Naive thymus-derived CD4-positive, alpha-beta T cell (primary cell): ENCODE measurements around the gene IL33. TPM values are rescaled to one million over a fixed set of nuclear protein-coding genes. Genes with fewer than 3 reads are reported as not detected.

Experiments
- ATAC-seq: fragments of 150-1000 bp; cut with Tn5 transposase; 2 replicates; pipeline ENCODE4 v1.10.0; 2021; ENCODE audit warnings: mild to moderate bottlenecking, moderate library complexity
- CTCF ChIA-PET: fragments of 350-600 bp; sonication (Branson Sonifier 250); formaldehyde crosslinking; loops from one replicate; lab custom pipeline; 2021; ENCODE audit warnings: antibody characterized with exemption; lab: Charles Lee
- POLR2A ChIA-PET: fragments of 350-600 bp; sonication (Branson Sonifier 250); formaldehyde crosslinking; loops from one replicate; lab custom pipeline; 2021; ENCODE audit warnings: antibody characterized with exemption, inconsistent platforms; lab: Charles Lee
- DNase-seq, 9 donors: peaks; one replicate each; pipeline versions ENCODE4 v3.0.0 to v3.0.0-alpha.2; 2020 to 2022; ENCODE audit warnings: mixed read lengths in 1 of 9
- H3K27ac ChIP-seq: one replicate; pipeline ENCODE4 v1.7.0; 2013; ENCODE audit warnings: mild to moderate bottlenecking, low read depth, low read length, moderate library complexity
- H3K27me3 ChIP-seq, 2 donors: one replicate each; pipeline ENCODE4 v1.7.0; 2013; ENCODE audit warnings: low read length in 2 of 2, mild to moderate bottlenecking in 2 of 2, moderate library complexity in 2 of 2; ENCODE audit not compliant: control insufficient read depth in 2 of 2, insufficient read depth in 2 of 2
- H3K36me3 ChIP-seq, 3 experiments: 1 replicate in 2 of 3; 2 replicates in 1 of 3; pipeline ENCODE4 v1.7.0; 2013; ENCODE audit warnings: low read length in 3 of 3, mild to moderate bottlenecking in 3 of 3, moderate library complexity in 1 of 3; ENCODE audit not compliant: insufficient read depth in 3 of 3, control insufficient read depth in 2 of 3
- H3K4me1 ChIP-seq, 2 donors: one replicate each; pipeline ENCODE4 v1.7.0; 2013; ENCODE audit warnings: low read length in 2 of 2, mild to moderate bottlenecking in 2 of 2, moderate library complexity in 1 of 2; ENCODE audit not compliant: control insufficient read depth in 2 of 2, insufficient read depth in 2 of 2
- H3K4me3 ChIP-seq: 2 replicates; pipeline ENCODE4 v1.7.0; 2013; ENCODE audit warnings: mild to moderate bottlenecking, low read length
- H3K9me3 ChIP-seq, 3 experiments: 1 replicate in 2 of 3; 2 replicates in 1 of 3; pipeline ENCODE4 v1.7.0; 2013; ENCODE audit warnings: low read length in 3 of 3; ENCODE audit not compliant: control insufficient read depth in 2 of 3
- H3K27ac Mint-ChIP-seq, 9 donors: one replicate each; pipeline ENCODE4 v1.8.0; 2020 to 2022; ENCODE audit warnings: mixed read lengths in 9 of 9, mild to moderate bottlenecking in 8 of 9, moderate library complexity in 5 of 9, inconsistent platforms in 2 of 9
- H3K27me3 Mint-ChIP-seq, 5 donors: one replicate each; pipeline ENCODE4 v1.8.0; 2021 to 2022; ENCODE audit warnings: mixed read lengths in 5 of 5, mild to moderate bottlenecking in 1 of 5
- H3K36me3 Mint-ChIP-seq, 5 donors: one replicate each; pipeline ENCODE4 v1.8.0; 2020 to 2022; ENCODE audit warnings: mixed read lengths in 5 of 5, mild to moderate bottlenecking in 3 of 5, inconsistent platforms in 1 of 5
- H3K4me1 Mint-ChIP-seq, 7 donors: one replicate each; pipeline ENCODE4 v1.8.0; 2020 to 2022; ENCODE audit warnings: mixed read lengths in 7 of 7, mild to moderate bottlenecking in 3 of 7, inconsistent platforms in 1 of 7
- H3K4me3 Mint-ChIP-seq, 10 donors: one replicate each; pipeline ENCODE4 v1.8.0; 2020 to 2022; ENCODE audit warnings: mild to moderate bottlenecking in 10 of 10, mixed read lengths in 10 of 10, moderate library complexity in 6 of 10, inconsistent platforms in 2 of 10
- H3K9me3 Mint-ChIP-seq, 11 donors: one replicate each; pipeline ENCODE4 v1.8.0; 2020 to 2022; ENCODE audit warnings: mixed read lengths in 11 of 11, mild to moderate bottlenecking in 4 of 11, inconsistent platforms in 1 of 11, moderate library complexity in 1 of 11
- intact Hi-C, 2 donors: fragments of 100-400 bp; cut with micrococcal nuclease; formaldehyde crosslinking; loops; one replicate each; pipeline ENCODE4 v1.15.1; 2023
- polyA plus RNA-seq, 2 donors: library from polyadenylated mRNA; unstranded; fragments of 300-500 nt; fragmentation: Illumina TruSeq; gene quantifications; one replicate each; pipeline ENCODE4 v1.2.3, GENCODE V29; 2021
- total RNA-seq, 6 experiments: library from RNA in 5 of 6; stranded (reverse) in 5 of 6; gene quantifications; 1 replicate in 5 of 6; 2 replicates in 1 of 6; pipeline ENCODE4 v1.2.3 and lab custom pipeline; 2021 to 2026

The IL33 gene
- total and polyA plus RNA-seq, 7 experiments from 2014 or later, result not detected

DNA sequence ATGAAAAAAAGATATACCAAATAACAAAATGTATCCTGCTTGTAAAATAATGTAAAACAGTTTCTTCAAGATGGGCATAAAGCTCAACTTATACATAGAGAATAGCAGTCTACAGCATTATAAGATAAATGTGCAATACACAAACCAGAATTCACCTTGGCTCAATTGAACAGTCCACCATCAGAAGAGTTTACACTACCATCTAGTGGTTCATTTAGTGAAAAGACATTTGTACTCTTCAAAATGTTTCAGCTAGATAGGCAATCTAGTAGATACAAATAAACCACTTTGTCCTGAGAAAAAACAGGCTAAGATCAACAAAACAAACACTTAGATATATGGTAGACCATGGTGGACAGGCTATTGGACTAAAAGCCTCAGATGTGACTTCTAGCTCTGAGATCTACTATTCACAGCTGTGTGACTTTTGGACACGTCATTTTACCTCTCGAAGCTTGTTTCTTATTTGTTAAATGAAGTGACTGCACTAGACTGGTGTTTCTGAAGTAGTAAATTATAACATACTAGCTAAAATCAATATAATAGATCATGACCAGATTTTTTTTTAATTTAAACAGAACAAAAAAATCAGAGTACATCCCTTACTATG lies 90.5 kb downstream of the IL33 start:
- H3K4me3 ChIP-seq, result no peak overlapping the region
- CTCF ChIA-PET, result interaction anchor here (0.7 to 1.3 kb wide), 3 partner anchors 185 to 419 kb away, joined by 3 to 5 read pairs (median 4); no protein-coding TSS in a partner anchor
- POLR2A ChIA-PET, result no interaction called here
- Mint-ChIP-seq H3K9me3 (peaks cover 0 to under 1% (median 0%) of the 10 kb centered on the region in 11 donors), H3K27me3 (peaks cover 5 to 22% (median 12%) of the 10 kb centered on the region in 5 donors), H3K4me1 (no peaks in the 10 kb centered on the region), H3K27ac (no peak overlapping the region), H3K36me3 (no peaks in the 10 kb centered on the region), H3K4me3 (no peak overlapping the region)
- peaks cover 0 to 4% of the 10 kb centered on the region in 2 donors for H3K27me3 ChIP-seq
- peak in 5 of 9 donors; percentile 4 to 19 (median 13) for DNase-seq
- intact Hi-C loops, result loop anchor here (1.0 to 10.0 kb wide), 5 partner anchors 251 to 511 kb away; no protein-coding TSS in a partner anchor
- no peaks in the 10 kb centered on the region for H3K36me3 ChIP-seq
- no peaks in the 10 kb centered on the region for H3K9me3 ChIP-seq
- no peaks in the 10 kb centered on the region for H3K4me1 ChIP-seq
- H3K27ac ChIP-seq, result no peak overlapping the region
- no peak for ATAC-seq

Other genes with a start within 250 kb of the IL33 start
- 10 to 100 TPM; 21.9 to 34.3 (median 30.3) TPM for gene RANBP6, start 200.2 kb upstream of the IL33 start, total RNA-seq
- 10 to 100 TPM; 21.0 to 22.9 TPM for gene RANBP6, start 200.2 kb upstream of the IL33 start, polyA plus RNA-seq
- not detected for gene TPD52L3, start 112.6 kb downstream of the IL33 start, total RNA-seq
- gene TPD52L3, start 112.6 kb downstream of the IL33 start, polyA plus RNA-seq, result not detected
- 100 to 1,000 TPM in 3 of 5 experiments, 10 to 100 TPM in 2; 78.7 to 117 (median 111) TPM for gene UHRF2, start 197.4 kb downstream of the IL33 start, total RNA-seq
- 10 to 100 TPM; 11.4 to 12.8 TPM for gene UHRF2, start 197.4 kb downstream of the IL33 start, polyA plus RNA-seq